Right renal cortex interstitium (tissue), 3 donors: Measurements from ENCODE around the gene BLM. TPM values are rescaled to one million over a fixed set of nuclear protein-coding genes. Genes with fewer than 3 reads are reported as not detected.
"Not testable (repeated sequence)": the region's sequence is repeated elsewhere in the genome, so short reads cannot be mapped to it uniquely, and the experiment has no call there.

ENCODE experiments used
- DNase-seq, 3 donors: peaks; one replicate each; pipeline ENCODE4 v3.0.0-alpha.2; 2013; ENCODE audit warnings: low read depth in 3 of 3, low spot score in 2 of 3
- polyA plus RNA-seq, 3 donors: library from polyadenylated mRNA; unstranded; fragments of 120-200 nt; gene quantifications; one replicate each; pipeline ENCODE4 v1.2.1, GENCODE V29; 2013; ENCODE audit not compliant: insufficient read length in 3 of 3

The BLM gene
- 10 to 100 TPM; 11.3 to 13.9 (median 12.9) TPM for polyA plus RNA-seq

- peak; percentile 88 to 91 (median 89) for DNase-seq
Measured at GRCh38 chr15:90716976-90717821, at the start of gene BLM. Gene BLM (plus strand): TSS chr15:90717346. CDS start chr15:90747393, 30,047 bp downstream.

GRCh38 chr15:90667755-90668345, 49.3 kb upstream of the BLM start:
- DNase-seq = not testable (repeated sequence)

GRCh38 chr15:90670631-90671030, 46.5 kb upstream of the BLM start:
- not testable (repeated sequence) for DNase-seq

GRCh38 chr15:90671216-90671615, 45.9 kb upstream of the BLM start:
- DNase-seq = no peak

- DNase-seq = not testable (repeated sequence)
Measured at GRCh38 chr15:90673357-90673756, 43.8 kb upstream of the BLM start.

GRCh38 chr15:90674476-90674875, 42.7 kb upstream of the BLM start:
- no peak for DNase-seq

- no peak for DNase-seq
Measured at GRCh38 chr15:90675464-90675863, 41.7 kb upstream of the BLM start.

- DNase-seq = no peak
Measured at GRCh38 chr15:90677807-90678790, 39.0 kb upstream of the BLM start.

- no peak for DNase-seq
Measured at GRCh38 chr15:90679959-90680358, 37.2 kb upstream of the BLM start.

GRCh38 chr15:90680371-90680935, 36.7 kb upstream of the BLM start:
- no peak for DNase-seq

- no peak for DNase-seq
Measured at GRCh38 chr15:90681056-90681455, 36.1 kb upstream of the BLM start.

- no peak for DNase-seq
Measured at GRCh38 chr15:90681480-90681879, 35.7 kb upstream of the BLM start.

- no peak for DNase-seq
Measured at GRCh38 chr15:90683371-90683770, 33.8 kb upstream of the BLM start.

GRCh38 chr15:90683876-90684275, 33.3 kb upstream of the BLM start:
- no peak for DNase-seq

- no peak for DNase-seq
Measured at GRCh38 chr15:90684281-90684680, 32.9 kb upstream of the BLM start.

GRCh38 chr15:90685591-90686434, 31.3 kb upstream of the BLM start:
- no peak for DNase-seq

- DNase-seq = no peak
Measured at GRCh38 chr15:90686435-90687218, 30.5 kb upstream of the BLM start.

GRCh38 chr15:90689326-90689961, 27.7 kb upstream of the BLM start:
- DNase-seq = not testable (repeated sequence)
